ENCODE measurements around the gene TRIM62. TPM values are rescaled to one million over a fixed set of nuclear protein-coding genes. Genes with fewer than 3 reads are reported as not detected.
A peak's percentile ranks its signal among the peaks of the same experiment; 100 is the strongest.

TRIM62 gene
- 1.1 TPM for polyA plus RNA-seq (2012; ENCODE audit: missing spikeins)

DNA sequence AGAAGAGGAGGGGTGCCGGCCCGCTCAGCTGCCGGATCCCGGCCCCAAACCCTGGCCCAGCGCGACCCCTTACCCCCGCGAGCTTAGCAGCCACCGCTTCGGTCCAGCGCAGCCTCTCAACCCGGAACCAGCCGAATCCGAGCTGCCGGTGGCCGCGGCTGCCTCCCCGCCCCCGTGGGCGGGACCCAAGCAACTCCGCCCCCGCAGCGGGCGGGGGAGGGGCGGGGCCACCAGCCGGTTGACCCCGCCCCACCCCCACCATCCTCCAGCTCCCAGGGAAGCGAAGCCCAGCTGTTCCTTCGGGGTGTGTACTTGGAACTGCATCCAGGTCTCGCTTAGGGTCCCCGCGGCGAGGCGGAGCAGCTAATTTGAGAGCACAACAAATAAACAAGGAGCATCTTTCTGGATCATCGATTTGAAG is at the start of gene TRIM62:
TSS of gene TRIM62 (minus strand) at position 123 of the 421 bp plus-strand sequence. CDS start 611 bp downstream, outside the sequence.
- DNase-seq (ENCODE audit: insufficient read length) = peak; percentile 90
- peak; percentile 93 for FAIRE-seq
- TF ChIP-seq POLR2AphosphoS5 (IDR thresholded peaks at IDR 0.05; ENCODE audit: low read depth, low read length) = no peak
- TF ChIP-seq POLR2A (IDR thresholded peaks at IDR 0.05; ENCODE audit: low read depth, low read length) = no peak

DNA sequence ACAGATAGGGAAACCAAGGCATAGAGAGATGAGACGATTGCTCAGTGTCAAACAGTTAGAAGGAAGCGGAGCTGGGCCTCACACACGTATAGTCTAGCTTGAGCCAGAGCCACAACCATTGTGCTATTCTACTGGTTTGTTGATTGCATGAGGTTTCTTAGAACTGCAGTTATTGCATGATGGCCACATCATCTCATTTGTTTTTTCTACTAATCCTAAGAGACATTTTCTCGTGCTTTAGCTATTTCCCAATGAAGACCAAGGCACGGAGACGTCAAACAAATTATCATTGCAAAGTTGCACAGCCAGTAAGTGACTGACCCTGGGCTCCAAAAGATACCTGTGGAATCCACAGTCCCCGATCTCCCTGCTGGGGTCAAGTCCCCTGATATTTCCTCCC is 49.3 kb upstream of the TRIM62 start:
- TF ChIP-seq POLR2A (IDR thresholded peaks at IDR 0.05; ENCODE audit: low read depth, low read length) (no peak), POLR2AphosphoS5 (IDR thresholded peaks at IDR 0.05; ENCODE audit: low read depth, low read length) (no peak), TAF1 (IDR thresholded peaks at IDR 0.05; ENCODE audit: borderline replicate concordance, low read depth, low read length) (no peak)
- no peak for DNase-seq (ENCODE audit: insufficient read length)
- FAIRE-seq = peak; percentile 44

DNA sequence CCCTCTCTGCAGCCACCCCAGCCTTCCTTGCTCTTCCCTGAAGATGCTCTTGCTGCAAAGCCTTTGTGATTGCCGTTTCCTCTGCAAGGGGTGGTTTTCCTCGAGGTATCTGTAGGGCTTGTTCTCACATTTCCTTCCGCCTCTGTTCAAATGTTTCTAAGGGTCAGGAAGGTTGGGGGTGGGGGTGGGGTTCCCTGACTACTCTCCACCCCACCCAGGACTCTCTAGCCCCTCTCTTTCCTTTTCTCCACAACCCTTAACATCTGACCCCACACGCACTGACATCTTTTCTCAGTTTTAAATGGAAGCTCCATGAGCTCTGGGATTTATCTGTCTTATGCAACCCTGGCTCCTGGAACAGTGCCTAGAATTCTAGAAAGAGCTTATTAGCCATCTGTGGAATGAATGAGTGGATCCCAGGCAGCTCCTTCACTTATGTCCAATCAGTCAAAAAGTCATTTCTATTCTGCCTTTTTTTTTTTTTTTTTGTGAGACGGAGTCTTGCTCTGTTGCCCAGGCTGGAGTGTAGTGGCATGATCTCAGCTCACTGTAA is 47.2 kb upstream of the TRIM62 start:
- DNase-seq (ENCODE audit: insufficient read length) = no peak
- no peak for FAIRE-seq
- TF ChIP-seq TAF1 (IDR thresholded peaks at IDR 0.05; ENCODE audit: borderline replicate concordance, low read depth, low read length) (no peak), POLR2A (IDR thresholded peaks at IDR 0.05; ENCODE audit: low read depth, low read length) (no peak), POLR2AphosphoS5 (IDR thresholded peaks at IDR 0.05; ENCODE audit: low read depth, low read length) (no peak)

DNA sequence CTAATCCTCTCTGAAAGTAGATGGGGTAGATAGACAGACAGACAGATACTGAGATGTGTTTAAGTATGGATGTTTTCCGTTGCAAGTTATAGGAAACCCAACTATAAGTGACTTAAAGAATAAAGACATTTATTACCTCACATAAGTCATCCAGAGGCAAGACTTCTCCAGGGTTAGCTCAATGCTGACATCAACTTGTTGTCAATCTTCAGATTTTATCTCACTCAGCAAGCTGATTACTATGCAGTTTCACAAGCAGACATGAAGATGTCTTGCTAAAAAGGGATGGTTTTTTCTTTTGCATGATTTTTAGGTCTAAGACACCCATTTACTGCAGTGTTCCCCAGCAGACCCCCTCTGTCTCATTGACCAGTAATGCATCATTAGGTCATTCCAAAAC is 43.7 kb upstream of the TRIM62 start:
- FAIRE-seq = no peak
- no peak for DNase-seq (ENCODE audit: insufficient read length)
- TF ChIP-seq TAF1 (IDR thresholded peaks at IDR 0.05; ENCODE audit: borderline replicate concordance, low read depth, low read length) (no peak), POLR2A (IDR thresholded peaks at IDR 0.05; ENCODE audit: low read depth, low read length) (no peak), POLR2AphosphoS5 (IDR thresholded peaks at IDR 0.05; ENCODE audit: low read depth, low read length) (no peak)

DNA sequence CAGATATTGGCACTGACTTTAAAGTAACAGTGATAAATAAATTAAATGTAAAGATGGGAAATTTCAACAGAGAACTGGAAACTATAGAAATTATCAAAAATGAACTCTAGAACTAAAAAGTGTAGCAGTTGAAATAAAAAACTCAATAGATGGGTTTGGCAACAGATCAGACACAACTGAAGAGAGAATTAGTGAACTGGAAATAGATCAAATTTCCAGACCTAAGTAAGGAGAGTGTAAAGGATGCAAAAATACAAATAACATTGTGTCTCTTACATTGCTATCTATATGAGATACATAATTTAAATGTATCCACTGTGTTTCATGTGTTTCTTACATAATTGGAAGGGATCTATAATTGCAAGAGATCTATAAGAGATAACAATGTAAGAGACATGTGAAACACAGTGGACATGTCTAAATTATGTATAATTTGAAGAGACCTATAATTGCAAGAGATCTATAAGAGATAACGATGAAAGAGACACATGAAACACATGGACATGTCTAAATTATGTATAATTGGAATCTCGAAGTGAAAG is 42.4 kb upstream of the TRIM62 start:
- DNase-seq (ENCODE audit: insufficient read length) (no peak), FAIRE-seq (no peak)
- TF ChIP-seq TAF1 (IDR thresholded peaks at IDR 0.05; ENCODE audit: borderline replicate concordance, low read depth, low read length) = no peak
- TF ChIP-seq POLR2A (IDR thresholded peaks at IDR 0.05; ENCODE audit: low read depth, low read length) = no peak
- no peak for TF ChIP-seq POLR2AphosphoS5 (IDR thresholded peaks at IDR 0.05; ENCODE audit: low read depth, low read length)

DNA sequence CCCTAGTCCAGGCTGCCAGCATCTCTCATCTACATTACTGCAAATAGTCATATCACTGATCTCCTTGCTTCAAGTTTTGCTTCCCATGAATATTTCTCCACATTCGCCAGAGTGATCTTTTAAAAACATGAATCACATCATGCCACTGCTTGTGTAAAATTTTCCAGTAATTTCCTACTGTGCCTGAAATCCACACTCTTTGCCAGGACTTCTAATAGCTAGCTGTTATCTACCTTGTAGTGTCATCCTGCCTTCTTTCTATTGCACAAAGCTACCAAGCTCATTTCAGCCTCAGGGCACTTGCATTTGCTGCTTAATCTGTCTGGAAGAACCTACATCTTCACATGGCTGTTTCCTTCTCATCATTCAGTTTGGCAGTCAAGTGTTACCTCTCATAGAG is 40.5 kb upstream of the TRIM62 start:
- DNase-seq (ENCODE audit: insufficient read length) (no peak), FAIRE-seq (no peak)
- no peak for TF ChIP-seq POLR2AphosphoS5 (IDR thresholded peaks at IDR 0.05; ENCODE audit: low read depth, low read length)
- no peak for TF ChIP-seq POLR2A (IDR thresholded peaks at IDR 0.05; ENCODE audit: low read depth, low read length)

DNA sequence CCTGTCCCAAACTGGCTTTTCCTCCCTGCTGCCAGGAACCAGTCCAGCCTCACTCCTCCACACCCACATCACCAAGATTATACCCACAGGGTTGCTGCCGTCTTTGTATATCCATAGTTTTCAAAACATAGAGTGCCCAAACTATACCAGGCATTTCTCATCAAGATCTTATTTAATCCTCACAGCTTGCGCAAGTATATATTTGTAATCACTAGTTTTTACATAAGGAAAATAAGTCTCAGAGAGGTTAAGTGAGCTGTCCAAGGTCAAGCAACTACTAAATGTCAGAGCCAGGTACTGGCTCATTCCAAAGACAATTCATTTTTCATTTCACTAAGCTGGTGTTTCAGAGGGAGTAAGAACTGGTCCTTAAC is 39.5 kb upstream of the TRIM62 start:
- DNase-seq (ENCODE audit: insufficient read length) (no peak), FAIRE-seq (no peak)
- TF ChIP-seq POLR2A (IDR thresholded peaks at IDR 0.05; ENCODE audit: low read depth, low read length) = no peak
- TF ChIP-seq POLR2AphosphoS5 (IDR thresholded peaks at IDR 0.05; ENCODE audit: low read depth, low read length) = no peak
- TF ChIP-seq TAF1 (IDR thresholded peaks at IDR 0.05; ENCODE audit: borderline replicate concordance, low read depth, low read length) = no peak

DNA sequence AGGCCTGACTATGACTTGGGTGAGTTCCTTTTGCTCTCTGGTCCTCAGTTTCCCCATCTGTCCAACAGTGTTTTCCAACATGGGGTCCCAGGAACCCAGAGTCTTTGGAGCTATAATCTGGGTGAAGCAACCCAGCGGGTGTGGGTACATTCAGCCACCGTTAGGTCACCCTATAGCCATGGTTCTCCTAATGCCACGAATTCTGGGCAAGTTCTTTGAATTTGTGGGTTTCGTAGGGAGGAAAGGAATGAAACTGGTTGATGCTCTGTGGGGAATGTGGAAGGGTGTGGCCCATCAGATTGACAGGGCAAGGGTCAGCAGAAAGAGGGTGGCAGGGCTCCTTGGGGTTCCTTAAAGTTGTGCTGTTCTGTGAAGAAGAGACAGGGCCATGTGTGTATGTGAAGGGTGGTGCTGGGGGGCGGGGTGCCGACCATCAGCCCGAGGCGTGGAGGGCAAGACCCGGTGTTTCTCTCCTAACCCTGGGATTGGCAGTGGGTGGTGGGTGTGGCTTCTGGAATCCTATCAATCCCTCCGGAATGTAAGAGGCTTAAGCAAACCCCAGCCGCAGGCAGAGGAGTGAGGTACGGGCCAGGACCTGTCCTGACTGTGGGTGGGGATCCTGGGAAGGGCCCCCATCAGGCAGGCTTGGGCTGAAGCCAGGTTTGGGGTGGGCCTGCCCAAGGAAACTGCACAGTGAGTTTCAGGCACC is 39.0 kb upstream of the TRIM62 start:
- no peak for FAIRE-seq

DNA sequence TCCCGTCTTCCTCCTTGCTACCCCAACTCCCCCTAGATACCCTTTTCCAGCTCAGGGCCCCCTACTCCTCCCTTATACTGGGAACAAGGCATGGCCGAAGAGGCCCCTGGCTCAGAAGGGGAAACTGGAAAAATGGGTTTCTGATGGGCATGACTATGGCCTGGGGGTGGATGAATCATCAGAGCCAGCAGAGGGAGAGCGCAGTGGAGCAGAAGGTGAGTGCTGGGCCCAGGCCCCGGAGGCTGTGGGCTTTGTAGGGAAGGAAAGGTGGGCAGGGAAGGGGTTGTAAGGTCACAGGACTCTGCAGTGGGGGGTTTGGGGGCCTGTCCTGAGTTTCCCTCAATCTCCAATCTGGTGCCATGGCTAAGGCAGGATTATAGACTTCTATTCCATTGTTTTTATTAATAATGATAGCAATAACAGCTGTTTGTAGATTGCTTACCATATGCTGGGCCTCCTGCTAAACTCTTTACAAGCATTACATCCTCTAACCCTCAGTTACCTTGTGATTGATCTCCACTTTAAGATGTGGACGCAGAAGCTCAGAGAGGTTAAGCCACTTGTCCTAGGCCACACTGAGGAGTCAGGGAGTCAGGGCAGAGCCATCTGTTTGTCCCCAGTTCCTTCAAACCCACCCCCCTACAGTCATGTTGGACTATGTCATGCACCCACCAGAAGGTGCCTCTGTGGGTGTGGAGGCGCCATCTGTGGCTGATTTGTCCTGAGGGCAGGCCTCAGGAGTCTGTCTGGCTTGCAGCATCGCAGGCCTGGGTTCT is 38.2 kb upstream of the TRIM62 start:
- DNase-seq (ENCODE audit: insufficient read length) (no peak), FAIRE-seq (no peak)
- TF ChIP-seq POLR2AphosphoS5 (IDR thresholded peaks at IDR 0.05; ENCODE audit: low read depth, low read length) = no peak
- no peak for TF ChIP-seq TAF1 (IDR thresholded peaks at IDR 0.05; ENCODE audit: borderline replicate concordance, low read depth, low read length)
- no peak for TF ChIP-seq POLR2A (IDR thresholded peaks at IDR 0.05; ENCODE audit: low read depth, low read length)

More for the DNA sequence above, 39.0 kb upstream of the TRIM62 start:
- TF ChIP-seq POLR2A (IDR thresholded peaks at IDR 0.05; ENCODE audit: low read depth, low read length) (no peak), TAF1 (IDR thresholded peaks at IDR 0.05; ENCODE audit: borderline replicate concordance, low read depth, low read length) (no peak), POLR2AphosphoS5 (IDR thresholded peaks at IDR 0.05; ENCODE audit: low read depth, low read length) (no peak)
- DNase-seq (ENCODE audit: insufficient read length) = no peak

DNA sequence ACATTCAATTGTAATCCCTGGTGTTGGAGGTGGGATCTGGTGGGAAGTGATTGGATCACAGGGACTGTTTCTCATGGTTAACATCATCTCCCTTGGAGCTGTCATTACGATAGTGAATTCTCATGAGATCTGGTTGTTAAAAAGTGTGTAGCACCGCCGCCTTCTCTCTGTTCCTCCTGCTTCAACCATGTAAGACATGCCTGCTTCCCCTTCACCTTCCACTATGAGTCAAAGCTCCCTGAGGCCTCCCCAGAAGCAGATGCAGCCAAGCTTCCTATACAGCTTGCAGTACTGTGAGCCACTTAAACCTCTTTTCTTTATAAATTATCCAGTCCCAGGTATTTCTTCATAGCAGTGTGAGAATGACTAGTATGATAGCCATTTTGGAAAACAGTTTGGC is 30.1 kb upstream of the TRIM62 start:
- DNase-seq (ENCODE audit: insufficient read length) (no peak), FAIRE-seq (peak; percentile 62)
- TF ChIP-seq POLR2AphosphoS5 (IDR thresholded peaks at IDR 0.05; ENCODE audit: low read depth, low read length) = no peak
- TF ChIP-seq POLR2A (IDR thresholded peaks at IDR 0.05; ENCODE audit: low read depth, low read length) = no peak
- no peak for TF ChIP-seq TAF1 (IDR thresholded peaks at IDR 0.05; ENCODE audit: borderline replicate concordance, low read depth, low read length)

DNA sequence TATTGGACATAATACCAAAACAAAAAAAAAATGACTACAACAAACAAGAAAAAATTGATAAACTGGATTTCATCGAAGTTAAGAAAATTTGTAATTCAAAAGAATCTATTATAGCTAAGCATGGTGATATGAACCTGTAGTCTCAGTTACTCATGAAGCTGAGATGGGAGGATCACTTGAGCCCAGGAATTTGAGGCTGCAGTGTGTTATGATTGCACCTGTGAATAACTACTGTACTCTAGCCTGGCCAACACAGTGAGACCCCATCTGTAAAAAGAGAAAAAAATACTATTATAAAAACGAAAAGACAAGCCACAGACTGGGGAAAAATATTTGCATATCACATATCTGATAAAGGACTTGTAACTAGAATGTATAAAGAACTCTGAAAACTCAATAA is 24.5 kb upstream of the TRIM62 start:
- DNase-seq (ENCODE audit: insufficient read length) = no peak
- FAIRE-seq = no peak
- TF ChIP-seq POLR2A (IDR thresholded peaks at IDR 0.05; ENCODE audit: low read depth, low read length) = no peak
- no peak for TF ChIP-seq POLR2AphosphoS5 (IDR thresholded peaks at IDR 0.05; ENCODE audit: low read depth, low read length)
- TF ChIP-seq TAF1 (IDR thresholded peaks at IDR 0.05; ENCODE audit: borderline replicate concordance, low read depth, low read length) = no peak
